Type B pancreatic cell (in vitro differentiated cells): ENCODE results near the gene HYAL2. TPM values are rescaled to one million over a fixed set of nuclear protein-coding genes. Genes with fewer than 3 reads are reported as not detected.

Source experiments
- DNase-seq: peaks from one replicate; pipeline ENCODE4 v3.0.0; 2021; ENCODE audit warnings: mixed read lengths; ENCODE audit not compliant: unreplicated experiment; ENCODE audit errors: extremely low spot score
- H3K27ac Mint-ChIP-seq: 2 replicates; pipeline ENCODE4 v1.8.0; 2021; ENCODE audit warnings: mild to moderate bottlenecking, mixed read lengths
- H3K27me3 Mint-ChIP-seq: 2 replicates; pipeline ENCODE4 v1.8.0; 2021; ENCODE audit warnings: mixed read lengths
- H3K36me3 Mint-ChIP-seq: 2 replicates; pipeline ENCODE4 v1.8.0; 2021; ENCODE audit warnings: mixed read lengths
- H3K4me1 Mint-ChIP-seq: one replicate; pipeline ENCODE4 v1.8.0; 2021; ENCODE audit warnings: mixed read lengths; ENCODE audit not compliant: unreplicated experiment
- H3K4me3 Mint-ChIP-seq: 2 replicates; pipeline ENCODE4 v1.8.0; 2021; ENCODE audit warnings: mild to moderate bottlenecking, mixed read lengths
- H3K9me3 Mint-ChIP-seq: 2 replicates; pipeline ENCODE4 v1.8.0; 2021; ENCODE audit warnings: mixed read lengths
- total RNA-seq: library from RNA; stranded (reverse); gene quantifications from 2 replicates; pipeline ENCODE4 v1.2.1, GENCODE V29; 2021; ENCODE audit warnings: low replicate concordance
- TF ChIP-seq, protein P1 (sequence below): fragments of 200-600 bp; sonication (generic); conservative IDR thresholded peaks from 2 replicates; pipeline ENCODE4 v1.5.0; 2021; ENCODE audit warnings: antibody characterized with exemption, mild to moderate bottlenecking

The HYAL2 gene
- total RNA-seq, 1 donor from 2014 or later = 52.5 TPM

DNA sequence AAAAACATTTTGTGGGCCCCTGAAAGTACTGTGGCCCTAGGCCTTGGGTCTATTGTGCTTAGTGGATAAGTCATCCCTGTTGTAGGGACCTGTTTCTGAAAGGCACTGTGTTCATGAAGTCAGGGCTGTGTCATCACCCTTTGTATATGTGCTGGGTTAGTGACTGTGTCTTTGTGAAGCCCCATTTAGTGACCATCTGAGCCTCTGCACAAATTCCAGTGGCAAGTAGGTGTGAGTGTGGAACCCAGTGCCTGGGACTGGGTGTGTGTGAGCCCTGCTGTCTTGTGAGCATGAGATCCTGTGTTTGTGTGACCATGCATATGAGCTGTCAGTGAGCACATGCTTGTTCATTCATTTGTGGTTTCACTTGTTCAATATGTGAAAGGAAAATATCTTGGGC lies 17.9 kb downstream of the HYAL2 start:
- DNase-seq = no peak
- Mint-ChIP-seq H3K27ac (peak overlapping the region; percentile 11), H3K27me3 (no peaks in the 10 kb centered on the region), H3K9me3 (no peaks in the 10 kb centered on the region), H3K36me3 (peaks cover 3% of the 10 kb centered on the region), H3K4me1 (peaks cover 15% of the 10 kb centered on the region), H3K4me3 (no peak overlapping the region)
- TF ChIP-seq, protein P1, sequence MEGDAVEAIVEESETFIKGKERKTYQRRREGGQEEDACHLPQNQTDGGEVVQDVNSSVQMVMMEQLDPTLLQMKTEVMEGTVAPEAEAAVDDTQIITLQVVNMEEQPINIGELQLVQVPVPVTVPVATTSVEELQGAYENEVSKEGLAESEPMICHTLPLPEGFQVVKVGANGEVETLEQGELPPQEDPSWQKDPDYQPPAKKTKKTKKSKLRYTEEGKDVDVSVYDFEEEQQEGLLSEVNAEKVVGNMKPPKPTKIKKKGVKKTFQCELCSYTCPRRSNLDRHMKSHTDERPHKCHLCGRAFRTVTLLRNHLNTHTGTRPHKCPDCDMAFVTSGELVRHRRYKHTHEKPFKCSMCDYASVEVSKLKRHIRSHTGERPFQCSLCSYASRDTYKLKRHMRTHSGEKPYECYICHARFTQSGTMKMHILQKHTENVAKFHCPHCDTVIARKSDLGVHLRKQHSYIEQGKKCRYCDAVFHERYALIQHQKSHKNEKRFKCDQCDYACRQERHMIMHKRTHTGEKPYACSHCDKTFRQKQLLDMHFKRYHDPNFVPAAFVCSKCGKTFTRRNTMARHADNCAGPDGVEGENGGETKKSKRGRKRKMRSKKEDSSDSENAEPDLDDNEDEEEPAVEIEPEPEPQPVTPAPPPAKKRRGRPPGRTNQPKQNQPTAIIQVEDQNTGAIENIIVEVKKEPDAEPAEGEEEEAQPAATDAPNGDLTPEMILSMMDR = no peak

DNA sequence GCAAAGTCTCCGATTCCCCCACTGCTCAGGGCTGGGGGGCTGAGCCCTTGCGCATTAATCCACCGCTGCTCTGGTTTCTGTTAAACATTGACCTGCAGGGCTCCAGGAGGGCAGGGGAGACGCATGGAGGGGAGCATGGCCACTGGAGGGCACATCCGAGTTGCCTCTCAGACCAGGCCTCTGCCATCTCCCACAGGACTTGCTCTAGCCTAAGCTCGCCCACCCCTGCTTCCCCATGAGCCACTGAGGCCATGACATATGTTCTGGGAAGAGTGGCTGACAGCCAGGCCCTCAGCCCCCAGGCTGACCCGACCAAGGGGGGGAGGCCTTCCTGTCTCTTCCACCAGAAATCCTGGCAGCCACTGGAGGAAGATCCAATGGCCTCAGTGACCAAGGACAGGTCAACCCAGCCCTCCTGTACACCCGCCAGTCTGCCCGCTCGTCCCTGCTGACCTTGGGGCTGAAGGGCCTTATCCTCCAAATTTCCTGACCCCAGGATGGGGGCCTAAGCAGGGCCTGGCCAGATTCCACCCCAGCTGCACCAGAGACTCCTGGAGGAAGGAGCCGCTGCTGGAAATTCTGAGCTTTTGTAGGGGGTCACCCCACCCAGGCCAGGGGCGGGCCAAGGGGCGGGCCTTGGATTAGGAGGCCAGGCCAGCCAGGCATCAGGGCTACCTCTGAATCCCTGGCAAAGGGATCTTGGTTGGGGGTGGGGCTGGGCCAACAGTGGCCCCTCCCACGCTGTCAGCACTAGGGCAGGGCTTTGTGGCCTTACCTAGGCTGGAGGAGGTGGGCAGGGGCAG lies 19.3 kb downstream of the HYAL2 start, which contains the start of gene HYAL1:
HYAL1 (minus strand) TSS at position 562 of the 803 bp plus-strand sequence. CDS start 618 bp downstream, outside the sequence.
- Mint-ChIP-seq H3K4me3 (no peak within 1 kb of the TSS), H3K36me3 (no peaks in the 10 kb centered on the region), H3K4me1 (peaks cover 18% of the 10 kb centered on the region), H3K27me3 (no peaks in the 10 kb centered on the region), H3K27ac (peak within 1 kb of the TSS; percentile 53), H3K9me3 (no peaks in the 10 kb centered on the region)
- TF ChIP-seq, protein P1 = no peak
- no peak for DNase-seq

DNA sequence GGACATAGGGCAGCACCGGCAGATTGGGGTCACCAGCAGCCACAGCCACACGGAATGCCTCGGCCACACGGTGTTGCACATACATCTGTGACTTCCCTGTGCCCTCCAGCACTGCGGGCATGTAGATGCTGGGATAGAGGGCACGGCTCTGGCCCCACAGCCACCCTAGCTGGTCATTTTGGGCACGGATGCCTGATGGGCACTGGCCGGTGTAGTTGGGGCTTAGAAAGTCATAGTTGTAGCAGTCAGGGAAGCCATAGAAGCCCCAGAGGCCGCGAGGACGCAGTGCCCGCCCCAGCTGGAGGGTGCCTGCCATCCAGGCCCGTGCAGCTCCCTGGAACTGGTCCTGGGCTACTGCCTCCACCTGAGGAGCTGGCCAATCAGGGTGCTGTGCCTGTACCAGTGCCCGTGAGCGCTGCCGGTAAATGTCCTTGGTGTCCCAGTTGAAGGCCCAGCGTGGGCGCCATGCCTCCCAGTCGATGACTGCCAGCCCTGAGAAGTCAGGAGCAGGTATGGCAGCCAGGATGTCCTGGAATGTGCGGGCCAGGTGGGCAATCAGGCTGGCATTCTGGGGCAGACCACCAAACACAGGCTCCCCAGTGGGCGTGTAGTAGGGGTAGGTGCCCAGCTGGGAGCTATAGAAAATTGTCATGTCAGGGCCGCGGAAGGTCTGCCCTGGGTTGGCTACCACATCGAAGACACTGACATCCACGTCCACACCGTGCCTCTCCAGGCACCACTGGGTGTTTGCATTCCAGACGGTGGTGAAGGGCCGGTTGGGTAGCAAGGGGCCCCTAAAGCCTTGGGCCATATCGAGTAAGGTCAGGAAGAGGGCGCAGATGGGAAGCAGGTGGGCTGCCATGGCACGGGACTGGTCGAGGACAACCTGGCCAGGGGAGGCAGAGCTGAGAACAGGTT lies 20.2 kb downstream of the HYAL2 start:
- no peak overlapping the region for H3K4me3 Mint-ChIP-seq
- TF ChIP-seq, protein P1 = no peak
- peaks cover 18% of the 10 kb centered on the region for H3K4me1 Mint-ChIP-seq
- no peaks in the 10 kb centered on the region for H3K9me3 Mint-ChIP-seq
- no peak for DNase-seq
- no peaks in the 10 kb centered on the region for H3K27me3 Mint-ChIP-seq
- peak overlapping the region; percentile 53 for H3K27ac Mint-ChIP-seq
- no peaks in the 10 kb centered on the region for H3K36me3 Mint-ChIP-seq

DNA sequence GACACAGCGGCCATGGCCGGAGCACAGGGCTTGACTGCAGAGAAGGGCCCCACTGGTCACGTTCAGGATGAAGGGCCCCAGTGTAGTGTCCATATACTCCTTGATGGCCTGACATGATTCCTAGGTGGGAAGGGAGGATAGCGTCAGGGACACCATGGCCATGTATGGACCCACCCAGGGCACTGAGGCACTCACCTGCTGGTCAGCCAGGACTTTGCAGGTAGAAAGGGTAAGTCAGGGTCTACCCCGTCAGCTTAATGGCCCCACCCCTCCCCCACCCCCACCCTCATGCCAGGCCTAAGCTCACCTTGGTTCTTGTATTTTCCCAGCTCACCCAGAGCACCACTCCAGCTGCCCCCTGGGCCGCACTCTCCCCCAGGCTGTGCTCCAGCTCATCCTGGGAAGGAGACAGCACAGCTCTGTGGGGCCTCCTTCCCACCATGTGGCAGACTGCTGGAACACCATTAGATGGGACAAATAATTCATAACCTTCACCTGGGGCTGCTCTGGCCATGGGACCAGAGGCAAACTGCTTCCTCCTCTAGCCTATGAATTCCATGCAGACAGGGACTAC lies 21.8 kb downstream of the HYAL2 start:
- no peak for DNase-seq
- Mint-ChIP-seq H3K4me3 (peak overlapping the region; percentile 98), H3K9me3 (no peaks in the 10 kb centered on the region), H3K36me3 (no peaks in the 10 kb centered on the region), H3K4me1 (peaks cover 18% of the 10 kb centered on the region), H3K27me3 (no peaks in the 10 kb centered on the region), H3K27ac (peak overlapping the region; percentile 99)
- TF ChIP-seq, protein P1 = no peak

DNA sequence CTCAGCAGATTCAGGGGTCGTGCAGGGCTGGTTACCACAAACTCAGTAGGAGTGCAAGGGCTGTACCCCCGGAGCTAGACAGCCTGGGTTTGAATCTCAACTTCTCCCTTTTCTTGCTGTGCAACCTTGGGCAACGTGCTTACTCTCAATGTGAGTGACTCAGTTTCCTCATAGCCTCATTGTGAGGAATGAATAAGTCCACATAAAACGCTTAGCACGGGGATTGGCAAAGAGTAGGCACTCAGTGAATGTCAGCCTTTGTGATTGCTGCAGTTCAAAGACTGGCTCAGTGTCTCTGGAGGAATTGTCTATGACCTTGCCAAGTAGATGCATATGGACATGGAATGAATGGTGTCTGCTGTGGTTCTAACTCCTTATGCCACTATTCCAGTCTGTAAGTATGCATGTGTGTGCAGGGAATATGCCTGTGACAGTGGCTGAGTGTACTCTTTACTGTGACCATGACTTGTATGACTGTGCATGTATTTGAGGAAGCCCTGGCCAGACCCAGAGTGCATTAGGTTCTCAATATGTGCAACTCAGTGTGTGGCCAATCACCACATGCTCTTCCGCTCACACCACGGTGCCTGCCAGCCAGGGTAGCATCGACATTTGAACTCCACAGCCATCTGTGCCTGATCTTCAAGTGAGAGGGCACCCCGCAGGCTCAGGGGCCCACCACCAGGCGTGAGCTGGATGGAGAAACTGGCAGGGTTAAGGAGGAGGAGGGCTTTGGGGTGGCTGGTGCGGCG lies 22.4 kb downstream of the HYAL2 start:
- peak overlapping the region; percentile 98 for H3K4me3 Mint-ChIP-seq
- H3K9me3 Mint-ChIP-seq = no peaks in the 10 kb centered on the region
- no peak for DNase-seq
- no peaks in the 10 kb centered on the region for H3K27me3 Mint-ChIP-seq
- TF ChIP-seq, protein P1 = no peak
- peak overlapping the region; percentile 99 for H3K27ac Mint-ChIP-seq
- H3K36me3 Mint-ChIP-seq = no peaks in the 10 kb centered on the region
- H3K4me1 Mint-ChIP-seq = peaks cover 18% of the 10 kb centered on the region
